GM23338 (cell line): ENCODE data around the gene WNT5A. TPM values are rescaled to one million over a fixed set of nuclear protein-coding genes. Genes with fewer than 3 reads are reported as not detected.

Source experiments
- ATAC-seq: fragments of 200-7000 bp; cut with Tn5 transposase; 3 replicates; pipeline ENCODE4 v1.9.1; 2020
- DNase-seq: peaks from one replicate; pipeline ENCODE4 v3.0.0-alpha.2; 2015; ENCODE audit warnings: low spot score
- H2AFZ ChIP-seq: fragments of 200-600 bp; sonication (generic); 2 replicates; pipeline ENCODE4 v1.8.0; 2016; ENCODE audit warnings: antibody characterized with exemption, mild to moderate bottlenecking, moderate library complexity
- H3F3A ChIP-seq: fragments of 200-600 bp; sonication (generic); replicated peaks from 2 replicates; pipeline ENCODE4 v1.8.0; 2017; ENCODE audit warnings: antibody characterized with exemption, mixed run types, low read depth
- H3K27ac ChIP-seq: fragments of 200-600 bp; sonication (generic); 2 replicates; pipeline ENCODE4 v1.6.1; 2016; ENCODE audit warnings: low read depth
- H3K27me3 ChIP-seq: fragments of 200-600 bp; sonication (generic); 2 replicates; pipeline ENCODE4 v1.8.0; 2016; ENCODE audit warnings: mild to moderate bottlenecking, mixed run types, moderate library complexity; ENCODE audit not compliant: insufficient read depth
- H3K36me3 ChIP-seq: fragments of 200-600 bp; sonication (generic); 2 replicates; pipeline ENCODE4 v1.8.0; 2016; ENCODE audit warnings: mild to moderate bottlenecking; ENCODE audit not compliant: insufficient read depth
- H3K4me1 ChIP-seq: fragments of 200-600 bp; sonication (generic); 2 replicates; pipeline ENCODE4 v1.8.0; 2016; ENCODE audit warnings: mild to moderate bottlenecking, moderate library complexity; ENCODE audit not compliant: insufficient read depth
- H3K4me2 ChIP-seq: fragments of 200-600 bp; sonication (generic); 2 replicates; pipeline ENCODE4 v1.7.1; 2017; ENCODE audit warnings: mixed run types
- H3K4me3 ChIP-seq: fragments of 200-600 bp; sonication (generic); 2 replicates; pipeline ENCODE4 v1.6.1; 2016; ENCODE audit warnings: mixed run types
- H3K79me2 ChIP-seq: fragments of 200-600 bp; sonication (generic); replicated peaks from 2 replicates; pipeline ENCODE4 v1.8.0; 2017; ENCODE audit warnings: mild to moderate bottlenecking; ENCODE audit not compliant: insufficient read depth
- H3K9me2 ChIP-seq: fragments of 200-600 bp; sonication (generic); 2 replicates; pipeline ENCODE4 v1.8.0; 2017; ENCODE audit not compliant: insufficient read depth
- H4K20me1 ChIP-seq: fragments of 200-600 bp; sonication (generic); replicated peaks from 2 replicates; pipeline ENCODE4 v1.8.0; 2017; ENCODE audit warnings: mild to moderate bottlenecking; ENCODE audit not compliant: insufficient read depth
- H3K27ac Mint-ChIP-seq: 2 replicates; pipeline ENCODE4 v1.8.0; 2020; ENCODE audit warnings: inconsistent platforms, mild to moderate bottlenecking, moderate library complexity, mixed read lengths
- H3K27me3 Mint-ChIP-seq: 3 replicates; pipeline ENCODE4 v1.8.0; 2022; ENCODE audit warnings: low read depth, mild to moderate bottlenecking, moderate library complexity, mixed read lengths, inconsistent platforms; ENCODE audit not compliant: insufficient read depth, poor library complexity
- H3K36me3 Mint-ChIP-seq: 3 replicates; pipeline ENCODE4 v1.8.0; 2021; ENCODE audit warnings: low read depth, mild to moderate bottlenecking, inconsistent platforms, moderate library complexity, mixed read lengths
- H3K4me1 Mint-ChIP-seq: 3 replicates; pipeline ENCODE4 v1.8.0; 2020; ENCODE audit warnings: mild to moderate bottlenecking, inconsistent platforms, mixed read lengths
- H3K4me3 Mint-ChIP-seq: 3 replicates; pipeline ENCODE4 v1.8.0; 2021; ENCODE audit warnings: moderate library complexity, mild to moderate bottlenecking, inconsistent platforms, mixed read lengths
- H3K9me3 Mint-ChIP-seq: 3 replicates; pipeline ENCODE4 v1.8.0; 2020; ENCODE audit warnings: moderate library complexity, mild to moderate bottlenecking, inconsistent platforms, mixed read lengths
- CREB1 ChIP-seq: fragments of 250-450 bp; sonication (Bioruptor Pico); IDR thresholded peaks from 2 replicates; pipeline ENCODE4 v1.5.0; 2020; ENCODE audit warnings: low read depth, mild to moderate bottlenecking, moderate library complexity
- ETS1 ChIP-seq: IDR thresholded peaks from 2 replicates; pipeline ENCODE4 v1.6.1; 2016; ENCODE audit warnings: antibody characterized with exemption
- EZH2 ChIP-seq: fragments of 200-600 bp; sonication (generic); IDR thresholded peaks from one replicate; pipeline ENCODE4 v1.8.0; 2017; ENCODE audit warnings: antibody characterized with exemption, mild to moderate bottlenecking, low read depth; ENCODE audit not compliant: unreplicated experiment
- EZH2phosphoT487 ChIP-seq: fragments of 200-600 bp; sonication (generic); IDR thresholded peaks from one replicate; pipeline ENCODE4 v1.8.1; 2018; ENCODE audit warnings: antibody characterized with exemption; ENCODE audit not compliant: unreplicated experiment
- JUNB ChIP-seq: IDR thresholded peaks from one replicate; pipeline ENCODE4 v1.6.1; 2016; ENCODE audit warnings: antibody characterized with exemption; ENCODE audit not compliant: unreplicated experiment
- NANOG ChIP-seq: IDR thresholded peaks from 2 replicates; pipeline ENCODE4 v1.6.1; 2016; ENCODE audit warnings: antibody characterized with exemption, borderline replicate concordance
- POLR2AphosphoS5 ChIP-seq: IDR thresholded peaks from 2 replicates; pipeline ENCODE4 v1.6.1; 2016; ENCODE audit warnings: antibody characterized with exemption, low read depth
- STAT1 ChIP-seq: IDR thresholded peaks from one replicate; pipeline ENCODE4 v1.6.1; 2016; ENCODE audit warnings: antibody characterized with exemption; ENCODE audit not compliant: unreplicated experiment
- ZNF114 ChIP-seq: fragments of 250-450 bp; sonication (Bioruptor Pico); IDR thresholded peaks from 2 replicates; pipeline ENCODE4 v1.5.0; 2020; ENCODE audit warnings: mild to moderate bottlenecking, moderate library complexity
- ZNF331 ChIP-seq: fragments of 250-450 bp; sonication (Bioruptor Pico); IDR thresholded peaks from 2 replicates; pipeline ENCODE4 v1.5.0; 2020; ENCODE audit warnings: low read depth, mild to moderate bottlenecking, moderate library complexity
- polyA plus RNA-seq: library from polyadenylated mRNA; unstranded; fragments of >200 nt; fragmentation: Nextera tagmentation; extraction: Ambion mirVana; gene quantifications from 2 replicates; pipeline ENCODE4 v1.2.1, GENCODE V29; 2016
- total RNA-seq: library from RNA; depleted of rRNA; stranded (reverse); fragments of >200 nt; shearing (Covaris generic); gene quantifications from 2 replicates; pipeline ENCODE4 v1.2.3, GENCODE V29; 2014
- TF ChIP-seq, protein P1 (sequence below): fragments of 250-450 bp; sonication (Bioruptor Pico); IDR thresholded peaks from 2 replicates; pipeline ENCODE4 v1.5.0; 2020; ENCODE audit warnings: mild to moderate bottlenecking, moderate library complexity
- TF ChIP-seq, protein P2 (sequence below): IDR thresholded peaks from one replicate; pipeline ENCODE4 v1.6.1; 2018; ENCODE audit warnings: antibody characterized with exemption; ENCODE audit not compliant: unreplicated experiment
- TF ChIP-seq, protein P3 (sequence below), 2 experiments: fragments of 200-600 bp in 1 of 2; sonication (generic) in 1 of 2; conservative IDR thresholded peaks; 2 replicates each; pipeline versions ENCODE4 v1.5.1 to v1.6.1; 2016 to 2017; ENCODE audit warnings: antibody characterized with exemption in 2 of 2, low read depth in 2 of 2, mild to moderate bottlenecking in 2 of 2, moderate library complexity in 1 of 2

Gene WNT5A
- total and polyA plus RNA-seq, 2 experiments from 2014 or later: 0.53 to 4.0 TPM

DNA sequence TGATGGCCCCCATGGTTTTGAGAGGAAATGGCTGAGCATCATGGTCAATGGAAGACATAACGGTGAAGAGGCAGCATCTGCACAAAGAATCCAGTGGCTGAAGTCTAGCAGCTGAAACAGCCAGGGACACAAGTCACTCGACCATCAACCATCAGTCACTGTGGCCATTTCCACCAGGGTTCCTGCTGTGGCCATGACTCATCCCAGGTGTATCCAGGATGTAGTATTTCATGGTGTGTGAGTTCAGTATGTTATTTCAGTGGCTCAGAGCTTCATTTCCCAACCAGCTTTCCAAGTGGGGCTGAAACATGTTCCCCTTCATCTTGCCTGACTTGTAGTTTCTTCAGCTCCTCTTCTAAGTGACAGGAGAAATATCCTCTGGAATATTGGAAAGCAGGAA, 47.8 kb upstream of the WNT5A start:
- Histone ChIP-seq H4K20me1 (no peaks in the 10 kb centered on the region), H3K36me3 (no peaks in the 10 kb centered on the region), H3K27ac (no peak overlapping the region), H3K4me2 (no peak overlapping the region), H3K27me3 (no peaks in the 10 kb centered on the region), H3K4me3 (no peak overlapping the region), H2AFZ (no peak overlapping the region), H3K9me2 (0 out of 2 replicates have a peak, but pooled peaks cover 11% of the 10 kb centered on the region), H3K79me2 (no peaks in the 10 kb centered on the region), H3F3A (no peaks in the 10 kb centered on the region), H3K4me1 (peaks cover 12% of the 10 kb centered on the region)
- Mint-ChIP-seq H3K4me3 (no peak overlapping the region), H3K9me3 (no peaks in the 10 kb centered on the region), H3K27me3 (peaks cover 5% of the 10 kb centered on the region), H3K4me1 (peaks cover 36% of the 10 kb centered on the region), H3K27ac (no peak overlapping the region), H3K36me3 (no peaks in the 10 kb centered on the region)
- DNase-seq (no peak), ATAC-seq (no peak)
- TF ChIP-seq EZH2phosphoT487 (no peak), ETS1 (no peak), ZNF114 (no peak), JUNB (no peak), NANOG (no peak), STAT1 (no peak), ZNF331 (CRISPR knock-in tag) (no peak), EZH2 (no peak), CREB1 (CRISPR knock-in tag) (no peak), POLR2AphosphoS5 (no peak)
- TF ChIP-seq, protein P1, sequence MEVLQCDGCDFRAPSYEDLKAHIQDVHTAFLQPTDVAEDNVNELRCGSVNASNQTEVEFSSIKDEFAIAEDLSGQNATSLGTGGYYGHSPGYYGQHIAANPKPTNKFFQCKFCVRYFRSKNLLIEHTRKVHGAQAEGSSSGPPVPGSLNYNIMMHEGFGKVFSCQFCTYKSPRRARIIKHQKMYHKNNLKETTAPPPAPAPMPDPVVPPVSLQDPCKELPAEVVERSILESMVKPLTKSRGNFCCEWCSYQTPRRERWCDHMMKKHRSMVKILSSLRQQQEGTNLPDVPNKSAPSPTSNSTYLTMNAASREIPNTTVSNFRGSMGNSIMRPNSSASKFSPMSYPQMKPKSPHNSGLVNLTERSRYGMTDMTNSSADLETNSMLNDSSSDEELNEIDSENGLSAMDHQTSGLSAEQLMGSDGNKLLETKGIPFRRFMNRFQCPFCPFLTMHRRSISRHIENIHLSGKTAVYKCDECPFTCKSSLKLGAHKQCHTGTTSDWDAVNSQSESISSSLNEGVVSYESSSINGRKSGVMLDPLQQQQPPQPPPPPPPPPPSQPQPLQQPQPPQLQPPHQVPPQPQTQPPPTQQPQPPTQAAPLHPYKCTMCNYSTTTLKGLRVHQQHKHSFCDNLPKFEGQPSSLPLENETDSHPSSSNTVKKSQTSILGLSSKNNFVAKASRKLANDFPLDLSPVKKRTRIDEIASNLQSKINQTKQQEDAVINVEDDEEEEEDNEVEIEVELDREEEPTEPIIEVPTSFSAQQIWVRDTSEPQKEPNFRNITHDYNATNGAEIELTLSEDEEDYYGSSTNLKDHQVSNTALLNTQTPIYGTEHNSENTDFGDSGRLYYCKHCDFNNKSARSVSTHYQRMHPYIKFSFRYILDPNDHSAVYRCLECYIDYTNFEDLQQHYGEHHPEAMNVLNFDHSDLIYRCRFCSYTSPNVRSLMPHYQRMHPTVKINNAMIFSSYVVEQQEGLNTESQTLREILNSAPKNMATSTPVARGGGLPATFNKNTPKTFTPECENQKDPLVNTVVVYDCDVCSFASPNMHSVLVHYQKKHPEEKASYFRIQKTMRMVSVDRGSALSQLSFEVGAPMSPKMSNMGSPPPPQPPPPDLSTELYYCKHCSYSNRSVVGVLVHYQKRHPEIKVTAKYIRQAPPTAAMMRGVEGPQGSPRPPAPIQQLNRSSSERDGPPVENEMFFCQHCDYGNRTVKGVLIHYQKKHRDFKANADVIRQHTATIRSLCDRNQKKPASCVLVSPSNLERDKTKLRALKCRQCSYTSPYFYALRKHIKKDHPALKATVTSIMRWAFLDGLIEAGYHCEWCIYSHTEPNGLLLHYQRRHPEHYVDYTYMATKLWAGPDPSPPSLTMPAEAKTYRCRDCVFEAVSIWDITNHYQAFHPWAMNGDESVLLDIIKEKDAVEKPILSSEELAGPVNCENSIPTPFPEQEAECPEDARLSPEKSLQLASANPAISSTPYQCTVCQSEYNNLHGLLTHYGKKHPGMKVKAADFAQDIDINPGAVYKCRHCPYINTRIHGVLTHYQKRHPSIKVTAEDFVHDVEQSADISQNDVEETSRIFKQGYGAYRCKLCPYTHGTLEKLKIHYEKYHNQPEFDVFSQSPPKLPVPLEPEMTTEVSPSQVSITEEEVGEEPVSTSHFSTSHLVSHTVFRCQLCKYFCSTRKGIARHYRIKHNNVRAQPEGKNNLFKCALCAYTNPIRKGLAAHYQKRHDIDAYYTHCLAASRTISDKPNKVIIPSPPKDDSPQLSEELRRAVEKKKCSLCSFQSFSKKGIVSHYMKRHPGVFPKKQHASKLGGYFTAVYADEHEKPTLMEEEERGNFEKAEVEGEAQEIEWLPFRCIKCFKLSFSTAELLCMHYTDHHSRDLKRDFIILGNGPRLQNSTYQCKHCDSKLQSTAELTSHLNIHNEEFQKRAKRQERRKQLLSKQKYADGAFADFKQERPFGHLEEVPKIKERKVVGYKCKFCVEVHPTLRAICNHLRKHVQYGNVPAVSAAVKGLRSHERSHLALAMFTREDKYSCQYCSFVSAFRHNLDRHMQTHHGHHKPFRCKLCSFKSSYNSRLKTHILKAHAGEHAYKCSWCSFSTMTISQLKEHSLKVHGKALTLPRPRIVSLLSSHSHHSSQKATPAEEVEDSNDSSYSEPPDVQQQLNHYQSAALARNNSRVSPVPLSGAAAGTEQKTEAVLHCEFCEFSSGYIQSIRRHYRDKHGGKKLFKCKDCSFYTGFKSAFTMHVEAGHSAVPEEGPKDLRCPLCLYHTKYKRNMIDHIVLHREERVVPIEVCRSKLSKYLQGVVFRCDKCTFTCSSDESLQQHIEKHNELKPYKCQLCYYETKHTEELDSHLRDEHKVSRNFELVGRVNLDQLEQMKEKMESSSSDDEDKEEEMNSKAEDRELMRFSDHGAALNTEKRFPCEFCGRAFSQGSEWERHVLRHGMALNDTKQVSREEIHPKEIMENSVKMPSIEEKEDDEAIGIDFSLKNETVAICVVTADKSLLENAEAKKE: no peak
- TF ChIP-seq, protein P2, sequence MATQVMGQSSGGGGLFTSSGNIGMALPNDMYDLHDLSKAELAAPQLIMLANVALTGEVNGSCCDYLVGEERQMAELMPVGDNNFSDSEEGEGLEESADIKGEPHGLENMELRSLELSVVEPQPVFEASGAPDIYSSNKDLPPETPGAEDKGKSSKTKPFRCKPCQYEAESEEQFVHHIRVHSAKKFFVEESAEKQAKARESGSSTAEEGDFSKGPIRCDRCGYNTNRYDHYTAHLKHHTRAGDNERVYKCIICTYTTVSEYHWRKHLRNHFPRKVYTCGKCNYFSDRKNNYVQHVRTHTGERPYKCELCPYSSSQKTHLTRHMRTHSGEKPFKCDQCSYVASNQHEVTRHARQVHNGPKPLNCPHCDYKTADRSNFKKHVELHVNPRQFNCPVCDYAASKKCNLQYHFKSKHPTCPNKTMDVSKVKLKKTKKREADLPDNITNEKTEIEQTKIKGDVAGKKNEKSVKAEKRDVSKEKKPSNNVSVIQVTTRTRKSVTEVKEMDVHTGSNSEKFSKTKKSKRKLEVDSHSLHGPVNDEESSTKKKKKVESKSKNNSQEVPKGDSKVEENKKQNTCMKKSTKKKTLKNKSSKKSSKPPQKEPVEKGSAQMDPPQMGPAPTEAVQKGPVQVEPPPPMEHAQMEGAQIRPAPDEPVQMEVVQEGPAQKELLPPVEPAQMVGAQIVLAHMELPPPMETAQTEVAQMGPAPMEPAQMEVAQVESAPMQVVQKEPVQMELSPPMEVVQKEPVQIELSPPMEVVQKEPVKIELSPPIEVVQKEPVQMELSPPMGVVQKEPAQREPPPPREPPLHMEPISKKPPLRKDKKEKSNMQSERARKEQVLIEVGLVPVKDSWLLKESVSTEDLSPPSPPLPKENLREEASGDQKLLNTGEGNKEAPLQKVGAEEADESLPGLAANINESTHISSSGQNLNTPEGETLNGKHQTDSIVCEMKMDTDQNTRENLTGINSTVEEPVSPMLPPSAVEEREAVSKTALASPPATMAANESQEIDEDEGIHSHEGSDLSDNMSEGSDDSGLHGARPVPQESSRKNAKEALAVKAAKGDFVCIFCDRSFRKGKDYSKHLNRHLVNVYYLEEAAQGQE: no peak
- TF ChIP-seq, protein P3, sequence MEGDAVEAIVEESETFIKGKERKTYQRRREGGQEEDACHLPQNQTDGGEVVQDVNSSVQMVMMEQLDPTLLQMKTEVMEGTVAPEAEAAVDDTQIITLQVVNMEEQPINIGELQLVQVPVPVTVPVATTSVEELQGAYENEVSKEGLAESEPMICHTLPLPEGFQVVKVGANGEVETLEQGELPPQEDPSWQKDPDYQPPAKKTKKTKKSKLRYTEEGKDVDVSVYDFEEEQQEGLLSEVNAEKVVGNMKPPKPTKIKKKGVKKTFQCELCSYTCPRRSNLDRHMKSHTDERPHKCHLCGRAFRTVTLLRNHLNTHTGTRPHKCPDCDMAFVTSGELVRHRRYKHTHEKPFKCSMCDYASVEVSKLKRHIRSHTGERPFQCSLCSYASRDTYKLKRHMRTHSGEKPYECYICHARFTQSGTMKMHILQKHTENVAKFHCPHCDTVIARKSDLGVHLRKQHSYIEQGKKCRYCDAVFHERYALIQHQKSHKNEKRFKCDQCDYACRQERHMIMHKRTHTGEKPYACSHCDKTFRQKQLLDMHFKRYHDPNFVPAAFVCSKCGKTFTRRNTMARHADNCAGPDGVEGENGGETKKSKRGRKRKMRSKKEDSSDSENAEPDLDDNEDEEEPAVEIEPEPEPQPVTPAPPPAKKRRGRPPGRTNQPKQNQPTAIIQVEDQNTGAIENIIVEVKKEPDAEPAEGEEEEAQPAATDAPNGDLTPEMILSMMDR (conservative IDR thresholded peaks at IDR 0.05; ENCODE audit: low read depth in 2 of 2): no peak
